ENCODE measurements around the gene BPHL.
A peak's percentile ranks its signal among the peaks of the same experiment; 100 is the strongest.
"Not testable (repeated sequence)": the region's sequence is repeated elsewhere in the genome, so short reads cannot be mapped to it uniquely, and the experiment has no call there.

The BPHL gene

DNA sequence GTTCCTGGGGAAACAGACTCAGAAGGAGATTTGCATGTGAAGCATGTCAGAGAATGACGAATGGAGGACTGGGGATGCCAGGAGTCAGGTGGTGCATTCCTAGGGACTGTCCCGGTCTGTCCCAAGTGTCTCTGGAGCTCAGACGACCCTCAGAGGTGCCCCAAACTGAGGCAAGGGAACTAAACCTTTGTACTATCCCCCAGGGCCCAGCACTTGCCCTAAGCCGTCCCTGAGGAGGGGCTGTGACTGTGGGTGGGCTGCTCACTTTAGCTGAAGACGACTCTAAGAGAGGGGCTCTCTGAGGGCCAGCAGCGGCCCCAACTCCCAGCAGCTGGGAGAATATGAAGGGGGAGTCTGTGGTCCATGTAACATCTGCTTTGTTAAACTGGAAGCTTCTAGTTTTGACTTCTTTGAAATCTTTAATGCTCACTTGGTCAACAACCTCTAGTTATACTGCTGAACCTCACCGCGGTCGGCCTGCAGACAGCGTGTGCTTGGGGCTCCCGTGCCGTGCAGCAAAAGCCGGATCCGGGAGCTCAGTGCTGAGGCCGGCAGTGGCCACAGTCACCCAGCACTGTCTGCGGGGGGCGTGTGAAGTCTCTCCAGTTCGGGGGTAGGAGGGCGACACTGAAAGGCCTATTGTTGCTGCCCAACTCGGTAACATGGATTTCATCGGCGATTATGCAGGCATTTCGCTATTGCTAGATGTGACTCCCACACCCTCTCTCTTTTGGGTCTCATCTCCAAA, 74.8 kb downstream of the BPHL start:
- TF ChIP-seq, protein P1, sequence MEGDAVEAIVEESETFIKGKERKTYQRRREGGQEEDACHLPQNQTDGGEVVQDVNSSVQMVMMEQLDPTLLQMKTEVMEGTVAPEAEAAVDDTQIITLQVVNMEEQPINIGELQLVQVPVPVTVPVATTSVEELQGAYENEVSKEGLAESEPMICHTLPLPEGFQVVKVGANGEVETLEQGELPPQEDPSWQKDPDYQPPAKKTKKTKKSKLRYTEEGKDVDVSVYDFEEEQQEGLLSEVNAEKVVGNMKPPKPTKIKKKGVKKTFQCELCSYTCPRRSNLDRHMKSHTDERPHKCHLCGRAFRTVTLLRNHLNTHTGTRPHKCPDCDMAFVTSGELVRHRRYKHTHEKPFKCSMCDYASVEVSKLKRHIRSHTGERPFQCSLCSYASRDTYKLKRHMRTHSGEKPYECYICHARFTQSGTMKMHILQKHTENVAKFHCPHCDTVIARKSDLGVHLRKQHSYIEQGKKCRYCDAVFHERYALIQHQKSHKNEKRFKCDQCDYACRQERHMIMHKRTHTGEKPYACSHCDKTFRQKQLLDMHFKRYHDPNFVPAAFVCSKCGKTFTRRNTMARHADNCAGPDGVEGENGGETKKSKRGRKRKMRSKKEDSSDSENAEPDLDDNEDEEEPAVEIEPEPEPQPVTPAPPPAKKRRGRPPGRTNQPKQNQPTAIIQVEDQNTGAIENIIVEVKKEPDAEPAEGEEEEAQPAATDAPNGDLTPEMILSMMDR (IDR thresholded peaks at IDR 0.05; ENCODE audit: insufficient read depth, low read depth, low read length, missing control alignments), result no peak
- DNase-seq (ENCODE audit: low read depth), result no peak
- no peak overlapping the region for H3K4me3 ChIP-seq (ENCODE audit: low read depth, low read length)

DNA sequence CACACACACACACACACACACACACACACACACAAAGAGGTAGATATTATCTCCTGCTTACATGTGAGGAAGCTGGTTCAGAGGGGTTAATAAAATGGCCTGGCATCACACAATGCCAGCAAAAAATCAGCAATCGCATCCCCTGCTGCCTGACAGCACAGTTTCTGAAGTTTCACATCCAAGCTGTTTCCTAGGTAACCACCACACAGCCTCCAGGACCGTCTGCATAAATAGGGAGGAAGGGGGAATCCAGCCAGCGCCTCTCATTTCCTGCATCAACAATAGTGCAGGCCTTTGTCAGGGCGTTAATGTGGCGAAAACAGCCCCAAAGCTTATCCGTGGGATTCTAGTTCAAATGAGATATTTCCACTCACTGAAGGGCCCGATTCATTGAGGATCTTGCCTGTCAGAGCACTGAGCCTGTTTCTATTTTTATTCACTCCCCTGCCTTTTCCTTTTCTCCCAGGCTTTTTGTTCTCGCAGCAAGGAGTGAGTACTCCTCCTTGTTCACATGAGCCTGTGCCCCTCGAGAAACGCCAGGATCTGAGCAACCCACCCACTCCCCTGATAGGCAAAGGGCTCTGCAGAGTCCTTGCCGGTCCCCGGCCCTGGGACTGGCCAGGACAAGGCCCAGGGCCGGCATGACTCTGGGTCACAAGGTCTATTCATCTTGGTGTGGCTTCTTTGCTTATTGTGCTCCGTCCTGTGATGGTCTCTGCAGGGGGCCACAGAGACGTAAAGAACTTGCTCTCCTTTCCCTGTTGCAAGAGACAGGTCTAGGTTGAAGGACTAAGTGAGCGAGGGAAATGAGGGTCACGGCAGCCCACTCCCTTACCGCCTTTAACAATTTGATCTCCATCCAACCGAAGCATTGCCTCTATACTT, 76.3 kb downstream of the BPHL start:
- TF ChIP-seq, protein P1 (IDR thresholded peaks at IDR 0.05; ENCODE audit: insufficient read depth, low read depth, low read length, missing control alignments), result no peak
- DNase-seq (ENCODE audit: low read depth), result peak; percentile 70
- no peak overlapping the region for H3K4me3 ChIP-seq (ENCODE audit: low read depth, low read length)

DNA sequence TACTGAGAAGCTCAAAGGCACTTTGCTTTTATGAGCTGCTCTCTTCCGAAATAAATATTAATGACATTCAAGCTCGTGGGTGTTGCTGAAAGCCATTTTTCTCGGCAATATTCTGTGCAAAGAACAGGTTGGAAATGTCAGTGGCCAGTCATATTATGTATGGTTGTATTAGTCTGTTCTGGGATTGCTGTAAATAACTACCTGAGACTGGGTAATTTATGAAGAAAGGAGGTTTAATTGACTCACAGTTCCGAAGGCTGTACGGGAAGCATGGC, 76.8 kb downstream of the BPHL start:
- TF ChIP-seq, protein P1 (IDR thresholded peaks at IDR 0.05; ENCODE audit: insufficient read depth, low read depth, low read length, missing control alignments), result no peak
- DNase-seq (ENCODE audit: low read depth), result no peak

DNA sequence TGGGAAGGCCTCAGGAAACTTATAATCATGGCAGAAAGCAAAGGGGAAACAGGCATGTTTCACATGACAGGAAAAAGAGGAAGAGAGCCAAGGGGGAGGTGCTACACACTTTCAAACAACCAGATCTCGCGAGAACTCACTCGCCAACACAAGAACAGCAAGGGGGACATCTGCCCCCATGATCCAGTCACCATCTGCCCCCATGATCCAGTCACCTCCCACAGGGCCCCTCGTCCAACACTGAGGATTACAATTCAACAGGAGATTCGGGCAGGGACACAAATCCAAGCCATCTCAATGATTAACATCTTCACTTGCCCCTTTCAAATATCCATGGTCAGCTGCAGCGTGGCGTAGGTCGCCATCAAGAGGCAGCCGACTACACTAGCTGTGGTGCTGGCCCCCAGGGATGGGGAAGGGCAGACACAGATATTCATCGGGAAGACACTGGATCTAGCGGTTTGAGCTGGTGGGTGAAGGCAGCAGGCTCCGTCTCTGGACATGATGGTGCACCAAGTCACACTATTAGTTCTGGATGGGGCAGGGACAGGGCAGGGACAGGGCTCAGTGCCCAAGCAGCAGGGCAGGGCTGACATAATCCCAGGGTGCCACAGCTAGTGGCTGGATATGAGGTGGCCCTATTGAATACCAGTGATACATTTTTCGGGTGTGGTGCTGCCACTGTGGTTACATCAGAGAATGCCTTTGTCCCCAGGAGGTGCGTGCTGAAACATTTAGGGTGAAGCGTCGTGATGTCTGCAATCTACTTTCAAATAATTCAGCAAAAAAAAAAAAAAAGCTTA, 77.4 kb downstream of the BPHL start:
- DNase-seq (ENCODE audit: low read depth), result no peak
- TF ChIP-seq, protein P1 (IDR thresholded peaks at IDR 0.05; ENCODE audit: insufficient read depth, low read depth, low read length, missing control alignments), result no peak
- no peak overlapping the region for H3K4me3 ChIP-seq (ENCODE audit: low read depth, low read length)

More for the DNA sequence above, 76.8 kb downstream of the BPHL start:
- H3K4me3 ChIP-seq (ENCODE audit: low read depth, low read length), result no peak overlapping the region

DNA sequence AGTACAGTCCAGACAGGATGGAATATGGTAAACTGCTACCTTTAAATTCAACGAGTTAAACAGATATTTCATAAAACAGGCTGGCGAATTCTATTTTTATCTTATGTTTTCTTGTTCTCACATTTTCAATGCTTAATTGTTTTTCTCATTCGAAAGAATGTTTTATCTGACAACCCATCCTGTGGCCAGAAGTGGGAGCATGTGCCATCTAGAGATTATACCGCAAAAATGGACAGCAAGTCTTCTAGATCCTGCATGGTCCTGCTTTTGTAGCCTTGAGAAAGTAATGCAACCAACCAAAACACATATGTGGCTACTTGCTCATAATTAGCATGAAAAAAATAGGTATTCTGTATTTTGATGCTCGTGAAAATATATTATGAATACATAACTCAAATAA, 78.3 kb downstream of the BPHL start:
- TF ChIP-seq, protein P1 (IDR thresholded peaks at IDR 0.05; ENCODE audit: insufficient read depth, low read depth, low read length, missing control alignments), result no peak
- H3K4me3 ChIP-seq (ENCODE audit: low read depth, low read length), result no peak overlapping the region
- no peak for DNase-seq (ENCODE audit: low read depth)

DNA sequence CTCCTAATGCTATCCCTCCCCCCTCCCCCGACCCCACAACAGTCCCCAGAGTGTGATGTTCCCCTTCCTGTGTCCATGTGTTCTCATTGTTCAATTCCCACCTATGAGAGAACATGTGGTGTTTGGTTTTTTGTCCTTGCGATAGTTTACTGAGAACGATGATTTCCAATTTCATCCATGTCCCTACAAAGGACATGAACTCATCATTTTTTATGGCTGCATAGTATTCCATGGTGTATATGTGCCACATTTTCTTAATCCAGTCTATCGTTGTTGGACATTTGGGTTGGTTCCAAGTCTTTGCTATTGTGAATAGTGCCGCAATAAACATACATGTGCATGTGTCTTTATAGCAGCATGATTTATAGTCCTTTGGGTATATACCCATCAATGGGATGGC, 79.2 kb downstream of the BPHL start:
- not testable (repeated sequence) for H3K4me3 ChIP-seq (ENCODE audit: low read depth, low read length); DNase-seq (ENCODE audit: low read depth)

DNA sequence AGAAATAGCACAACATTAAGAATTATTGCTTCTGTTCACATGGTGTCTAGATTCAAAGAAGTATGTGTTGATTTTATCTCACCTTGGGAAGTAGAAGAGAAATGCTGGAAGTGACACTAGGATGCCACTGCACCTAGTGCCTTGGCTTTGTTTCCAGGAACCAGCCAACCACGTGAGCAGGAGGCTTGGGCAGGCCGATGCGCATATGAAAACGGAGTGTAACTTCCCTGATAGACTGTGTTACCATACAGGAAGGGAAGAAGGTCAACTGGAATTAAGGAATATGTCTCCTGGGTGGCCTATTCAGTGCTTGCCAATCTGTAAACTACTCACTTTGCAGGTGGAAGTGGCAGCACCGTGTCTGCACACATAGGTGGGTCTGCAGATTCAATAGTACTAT, 80.9 kb downstream of the BPHL start:
- DNase-seq (ENCODE audit: low read depth), result no peak
- TF ChIP-seq, protein P1 (IDR thresholded peaks at IDR 0.05; ENCODE audit: insufficient read depth, low read depth, low read length, missing control alignments), result no peak
- H3K4me3 ChIP-seq (ENCODE audit: low read depth, low read length), result no peak overlapping the region
